ENCODE results near the gene ADD1. TPM values are rescaled to one million over a fixed set of nuclear protein-coding genes. Genes with fewer than 3 reads are reported as not detected.

Gene ADD1
- total and polyA plus RNA-seq, 2 of the 13 experiments (the other 11 are each of a cell fraction or from before 2014, with no cell fraction given): 73.9 to 122 TPM

DNA sequence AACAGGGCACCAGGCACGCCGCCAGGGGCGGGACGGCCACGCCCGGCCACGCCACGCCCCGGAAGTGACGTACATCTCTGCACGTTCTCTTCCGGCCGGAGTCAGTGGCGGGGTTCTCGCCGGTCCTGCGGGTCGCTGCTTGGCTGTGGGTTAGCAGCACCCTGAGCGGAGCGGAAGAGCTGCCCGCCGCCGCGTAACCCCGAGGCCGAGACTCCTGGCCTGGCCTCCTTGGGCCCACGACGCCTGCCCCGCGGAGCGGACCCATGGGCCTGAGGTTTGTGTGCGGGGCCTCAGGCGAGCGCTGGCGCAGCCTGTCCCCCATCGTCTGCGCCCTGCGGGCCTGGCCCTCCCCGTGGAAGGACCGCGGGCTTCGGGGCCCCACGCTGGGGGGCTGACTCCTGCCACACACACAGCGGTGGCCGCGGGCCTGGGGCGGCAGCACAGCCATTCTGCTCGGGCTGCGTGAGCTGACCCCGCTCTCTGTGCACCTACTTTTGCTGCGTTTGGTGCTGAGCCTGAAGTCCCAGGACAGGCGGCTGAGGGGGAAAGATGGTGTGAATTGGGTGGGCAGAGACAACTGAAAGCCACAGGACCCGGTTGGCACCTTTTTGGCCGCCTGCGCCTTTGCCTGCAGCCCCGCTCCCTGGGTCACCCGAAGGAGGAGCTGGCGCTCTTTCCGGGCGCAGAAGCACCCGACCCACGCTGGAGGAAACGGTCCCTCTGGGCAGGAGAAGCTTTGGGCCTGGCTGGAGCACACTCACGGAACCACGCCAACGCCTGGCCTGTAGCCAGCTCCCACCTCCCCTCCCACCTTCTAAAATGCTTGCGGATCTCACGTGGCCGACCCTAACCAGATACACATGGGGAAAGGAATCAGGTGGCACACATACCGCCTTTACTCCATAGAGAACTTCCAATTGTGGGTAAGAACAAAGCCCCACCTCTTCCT is 91.4 kb downstream of the ADD1 start (continued):
- TF ChIP-seq, protein P1, sequence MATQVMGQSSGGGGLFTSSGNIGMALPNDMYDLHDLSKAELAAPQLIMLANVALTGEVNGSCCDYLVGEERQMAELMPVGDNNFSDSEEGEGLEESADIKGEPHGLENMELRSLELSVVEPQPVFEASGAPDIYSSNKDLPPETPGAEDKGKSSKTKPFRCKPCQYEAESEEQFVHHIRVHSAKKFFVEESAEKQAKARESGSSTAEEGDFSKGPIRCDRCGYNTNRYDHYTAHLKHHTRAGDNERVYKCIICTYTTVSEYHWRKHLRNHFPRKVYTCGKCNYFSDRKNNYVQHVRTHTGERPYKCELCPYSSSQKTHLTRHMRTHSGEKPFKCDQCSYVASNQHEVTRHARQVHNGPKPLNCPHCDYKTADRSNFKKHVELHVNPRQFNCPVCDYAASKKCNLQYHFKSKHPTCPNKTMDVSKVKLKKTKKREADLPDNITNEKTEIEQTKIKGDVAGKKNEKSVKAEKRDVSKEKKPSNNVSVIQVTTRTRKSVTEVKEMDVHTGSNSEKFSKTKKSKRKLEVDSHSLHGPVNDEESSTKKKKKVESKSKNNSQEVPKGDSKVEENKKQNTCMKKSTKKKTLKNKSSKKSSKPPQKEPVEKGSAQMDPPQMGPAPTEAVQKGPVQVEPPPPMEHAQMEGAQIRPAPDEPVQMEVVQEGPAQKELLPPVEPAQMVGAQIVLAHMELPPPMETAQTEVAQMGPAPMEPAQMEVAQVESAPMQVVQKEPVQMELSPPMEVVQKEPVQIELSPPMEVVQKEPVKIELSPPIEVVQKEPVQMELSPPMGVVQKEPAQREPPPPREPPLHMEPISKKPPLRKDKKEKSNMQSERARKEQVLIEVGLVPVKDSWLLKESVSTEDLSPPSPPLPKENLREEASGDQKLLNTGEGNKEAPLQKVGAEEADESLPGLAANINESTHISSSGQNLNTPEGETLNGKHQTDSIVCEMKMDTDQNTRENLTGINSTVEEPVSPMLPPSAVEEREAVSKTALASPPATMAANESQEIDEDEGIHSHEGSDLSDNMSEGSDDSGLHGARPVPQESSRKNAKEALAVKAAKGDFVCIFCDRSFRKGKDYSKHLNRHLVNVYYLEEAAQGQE (IDR thresholded peaks at IDR 0.05; ENCODE audit: borderline replicate concordance in 1 of 2, low read depth in 1 of 2, low read length in 2 of 2): no peak
- no peak for TF ChIP-seq ZNF674 (CRISPR knock-in tag; IDR thresholded peaks at IDR 0.05; ENCODE audit: low read depth)
- TF ChIP-seq REL (CRISPR knock-in tag; conservative IDR thresholded peaks at IDR 0.05): no peak
- no peak for TF ChIP-seq ZNF557 (CRISPR knock-in tag; IDR thresholded peaks at IDR 0.05)
- TF ChIP-seq KMT2B (CRISPR knock-in tag; IDR thresholded peaks at IDR 0.05): peak; percentile 54; the same call in 1 of the 2 replicates
- no peak; the same call in 1 of the 2 replicates for TF ChIP-seq ZNF724P (CRISPR knock-in tag; IDR thresholded peaks at IDR 0.05; ENCODE audit: borderline replicate concordance)
- TF ChIP-seq, protein P2, sequence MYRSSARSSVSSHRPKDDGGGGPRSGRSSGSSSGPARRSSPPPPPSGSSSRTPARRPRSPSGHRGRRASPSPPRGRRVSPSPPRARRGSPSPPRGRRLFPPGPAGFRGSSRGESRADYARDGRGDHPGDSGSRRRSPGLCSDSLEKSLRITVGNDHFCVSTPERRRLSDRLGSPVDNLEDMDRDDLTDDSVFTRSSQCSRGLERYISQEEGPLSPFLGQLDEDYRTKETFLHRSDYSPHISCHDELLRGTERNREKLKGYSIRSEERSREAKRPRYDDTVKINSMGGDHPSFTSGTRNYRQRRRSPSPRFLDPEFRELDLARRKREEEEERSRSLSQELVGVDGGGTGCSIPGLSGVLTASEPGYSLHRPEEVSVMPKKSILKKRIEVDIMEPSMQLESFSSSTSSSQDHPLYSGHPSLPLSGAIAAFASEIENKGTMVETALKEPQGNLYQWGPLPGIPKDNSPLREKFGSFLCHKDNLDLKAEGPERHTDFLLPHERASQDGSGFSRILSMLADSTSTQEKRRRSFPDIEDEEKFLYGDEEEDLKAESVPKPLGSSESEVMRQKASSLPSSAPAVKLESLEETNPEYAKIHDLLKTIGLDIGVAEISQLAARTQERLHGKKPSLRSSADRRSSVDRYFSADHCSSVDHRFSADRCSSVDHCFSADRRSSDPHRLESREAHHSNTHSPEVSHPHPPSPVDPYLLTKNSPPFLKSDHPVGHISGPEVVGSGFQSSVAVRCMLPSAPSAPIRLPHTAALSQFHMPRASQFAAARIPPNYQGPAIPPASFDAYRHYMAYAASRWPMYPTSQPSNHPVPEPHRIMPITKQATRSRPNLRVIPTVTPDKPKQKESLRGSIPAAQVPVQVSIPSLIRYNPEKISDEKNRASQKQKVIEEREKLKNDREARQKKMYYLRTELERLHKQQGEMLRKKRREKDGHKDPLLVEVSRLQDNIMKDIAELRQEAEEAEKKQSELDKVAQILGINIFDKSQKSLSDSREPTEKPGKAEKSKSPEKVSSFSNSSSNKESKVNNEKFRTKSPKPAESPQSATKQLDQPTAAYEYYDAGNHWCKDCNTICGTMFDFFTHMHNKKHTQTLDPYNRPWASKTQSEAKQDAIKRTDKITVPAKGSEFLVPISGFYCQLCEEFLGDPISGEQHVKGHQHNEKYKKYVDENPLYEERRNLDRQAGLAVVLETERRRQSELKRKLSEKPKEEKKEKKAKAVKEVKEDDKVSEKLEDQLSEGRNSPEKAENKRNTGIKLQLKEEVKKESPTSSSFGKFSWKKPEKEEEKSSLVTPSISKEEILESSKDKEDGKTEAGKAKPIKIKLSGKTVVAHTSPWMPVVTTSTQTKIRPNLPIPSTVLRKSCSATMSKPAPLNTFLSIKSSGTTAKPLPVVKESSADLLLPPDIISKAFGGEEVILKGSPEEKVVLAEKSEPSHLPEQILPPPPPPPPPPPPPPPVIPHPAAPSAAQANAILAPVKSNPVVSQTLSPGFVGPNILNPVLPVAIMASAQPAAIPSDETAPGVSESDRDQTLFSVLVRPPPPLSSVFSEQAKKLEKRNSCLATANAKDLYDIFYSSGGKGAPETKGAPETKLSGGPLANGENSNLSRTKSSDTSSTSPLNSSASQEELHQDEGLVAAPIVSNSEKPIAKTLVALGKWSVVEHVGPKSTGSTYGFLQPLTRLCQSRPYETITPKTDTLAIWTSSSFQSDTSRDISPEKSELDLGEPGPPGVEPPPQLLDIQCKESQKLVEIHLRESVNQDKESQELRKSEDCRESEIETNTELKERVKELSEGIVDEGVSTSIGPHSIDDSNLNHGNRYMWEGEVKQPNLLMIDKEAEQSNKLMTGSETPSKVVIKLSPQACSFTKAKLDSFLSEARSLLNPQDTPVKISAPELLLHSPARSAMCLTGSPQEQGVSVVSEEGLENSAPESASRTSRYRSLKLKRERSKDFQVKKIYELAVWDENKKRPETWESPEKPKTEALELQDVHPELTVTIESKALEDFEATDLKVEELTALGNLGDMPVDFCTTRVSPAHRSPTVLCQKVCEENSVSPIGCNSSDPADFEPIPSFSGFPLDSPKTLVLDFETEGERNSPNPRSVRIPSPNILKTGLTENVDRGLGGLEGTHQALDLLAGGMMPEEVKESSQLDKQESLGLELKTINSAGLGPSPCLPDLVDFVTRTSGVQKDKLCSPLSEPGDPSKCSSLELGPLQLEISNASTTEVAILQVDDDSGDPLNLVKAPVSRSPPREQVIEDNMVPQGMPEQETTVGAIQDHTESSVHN (CRISPR knock-in tag; IDR thresholded peaks at IDR 0.05): no peak
- no peak for TF ChIP-seq ZNF589 (CRISPR knock-in tag; conservative IDR thresholded peaks at IDR 0.05)
- TF ChIP-seq, protein P3, sequence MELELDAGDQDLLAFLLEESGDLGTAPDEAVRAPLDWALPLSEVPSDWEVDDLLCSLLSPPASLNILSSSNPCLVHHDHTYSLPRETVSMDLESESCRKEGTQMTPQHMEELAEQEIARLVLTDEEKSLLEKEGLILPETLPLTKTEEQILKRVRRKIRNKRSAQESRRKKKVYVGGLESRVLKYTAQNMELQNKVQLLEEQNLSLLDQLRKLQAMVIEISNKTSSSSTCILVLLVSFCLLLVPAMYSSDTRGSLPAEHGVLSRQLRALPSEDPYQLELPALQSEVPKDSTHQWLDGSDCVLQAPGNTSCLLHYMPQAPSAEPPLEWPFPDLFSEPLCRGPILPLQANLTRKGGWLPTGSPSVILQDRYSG (CRISPR knock-in tag; IDR thresholded peaks at IDR 0.05): no peak
- TF ChIP-seq SRSF4 (IDR thresholded peaks at IDR 0.05; ENCODE audit: low read depth, low read length, poor library complexity, severe bottlenecking): no peak
- no peak for TF ChIP-seq NFATC3 (CRISPR knock-in tag; IDR thresholded peaks at IDR 0.05)
- no peak; the same call in 1 of the 2 replicates for TF ChIP-seq ZNF605 (CRISPR knock-in tag; IDR thresholded peaks at IDR 0.05)
- peak; percentile 54 for TF ChIP-seq TEAD3 (CRISPR knock-in tag; optimal IDR thresholded peaks at IDR 0.05; ENCODE audit: borderline replicate concordance)
- TF ChIP-seq ZFX (CRISPR knock-in tag; IDR thresholded peaks at IDR 0.05; ENCODE audit: low read depth): peak; percentile 94
- TF ChIP-seq MAFG (CRISPR knock-in tag; IDR thresholded peaks at IDR 0.05): no peak
